GM03348 (cell line): ENCODE results near the gene GGT5.
"Not testable (repeated sequence)": the region's sequence is repeated elsewhere in the genome, so short reads cannot be mapped to it uniquely, and the experiment has no call there.

Experiments used
- DNase-seq: peaks from one replicate; pipeline ENCODE4 v3.0.0; 2012; ENCODE audit warnings: low spot score

GGT5 gene

DNA sequence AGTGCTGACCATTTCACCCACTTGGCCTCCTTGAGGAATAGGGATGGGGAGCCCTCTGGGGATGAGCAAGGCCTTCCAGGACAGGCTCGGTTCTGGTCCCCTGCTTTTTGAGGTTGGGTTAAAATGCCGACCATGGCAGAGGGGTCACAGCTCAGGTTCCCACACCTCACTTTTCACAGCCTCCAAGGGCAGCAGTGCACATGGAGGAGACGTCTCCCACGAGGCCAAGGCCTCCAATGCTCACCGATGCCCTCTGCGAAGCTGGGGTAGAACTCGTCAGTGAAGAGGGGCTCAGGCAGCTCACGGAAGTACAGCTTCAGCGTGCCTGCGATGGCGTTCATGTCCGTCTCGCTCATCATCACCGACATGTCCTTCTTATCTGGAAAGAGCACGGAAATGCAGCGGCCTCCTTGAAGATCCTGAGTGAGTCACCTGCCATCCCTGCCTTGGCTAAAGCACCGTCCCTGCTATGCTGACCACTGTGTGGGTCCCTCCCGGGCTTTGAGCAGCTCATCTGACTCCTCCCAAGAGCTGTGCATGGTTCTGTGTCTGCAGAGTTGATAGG lies 17.4 kb upstream of the GGT5 start:
- DNase-seq, result not testable (repeated sequence)

DNA sequence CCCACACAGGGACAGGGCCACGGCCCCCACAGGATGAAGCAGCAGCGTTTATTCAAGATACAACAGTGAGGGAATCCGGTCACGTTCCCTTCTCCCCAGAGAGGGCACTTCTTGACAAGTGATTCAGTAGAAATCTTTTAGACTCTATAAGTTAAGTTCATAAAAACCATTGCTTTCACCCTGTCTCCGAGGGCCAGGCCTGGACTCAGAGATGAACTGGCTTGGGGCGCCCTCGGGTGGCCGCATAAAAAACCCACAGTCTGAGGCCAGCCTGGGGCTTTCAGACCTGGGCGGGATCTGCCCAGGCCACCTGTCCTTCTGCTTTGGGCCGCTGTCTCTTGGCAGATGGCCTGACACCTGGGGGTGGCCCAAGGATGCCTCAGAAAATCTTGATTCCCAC lies 14.6 kb upstream of the GGT5 start:
- DNase-seq, result peak; percentile 33

DNA sequence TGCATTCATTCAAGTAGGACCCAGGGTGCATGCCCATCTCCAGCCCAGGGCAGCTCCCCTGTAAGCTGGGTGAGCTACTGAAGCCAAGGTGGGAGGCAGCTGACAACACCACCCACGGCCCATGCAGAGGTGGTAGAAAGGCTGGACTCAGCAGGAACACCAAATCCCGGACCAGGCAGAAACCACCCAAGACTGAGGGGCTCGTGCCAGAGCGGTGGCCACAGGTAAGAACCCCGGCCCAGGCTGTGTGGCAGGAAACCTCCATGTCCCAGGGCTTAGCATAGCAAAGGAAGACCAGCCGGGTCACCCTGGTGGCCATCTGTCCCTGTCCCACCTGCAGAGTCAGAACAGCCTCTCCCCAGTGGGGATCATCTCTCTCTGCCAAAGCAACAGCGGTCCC lies 11.9 kb upstream of the GGT5 start:
- DNase-seq, result not testable (repeated sequence)

DNA sequence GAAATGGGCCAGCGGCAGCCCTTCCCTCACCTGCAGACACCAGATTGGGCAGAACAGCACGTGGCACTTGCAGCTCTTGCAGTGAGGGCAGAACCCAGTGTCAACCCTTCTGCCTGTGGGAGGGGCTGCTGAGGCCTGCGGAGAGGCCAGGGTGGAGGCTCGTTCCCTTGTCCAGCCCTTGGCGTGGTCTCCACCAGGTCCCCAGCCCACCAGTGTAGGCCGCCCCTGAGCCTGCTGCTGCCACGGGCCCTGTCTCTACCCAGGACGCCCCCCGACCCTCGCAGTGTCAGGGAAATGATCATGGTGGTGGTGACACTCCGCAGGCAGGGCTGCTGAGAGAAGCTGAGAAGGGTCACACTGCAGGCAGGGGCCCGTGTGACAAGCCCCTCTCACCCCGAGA lies 11.3 kb upstream of the GGT5 start:
- not testable (repeated sequence) for DNase-seq

DNA sequence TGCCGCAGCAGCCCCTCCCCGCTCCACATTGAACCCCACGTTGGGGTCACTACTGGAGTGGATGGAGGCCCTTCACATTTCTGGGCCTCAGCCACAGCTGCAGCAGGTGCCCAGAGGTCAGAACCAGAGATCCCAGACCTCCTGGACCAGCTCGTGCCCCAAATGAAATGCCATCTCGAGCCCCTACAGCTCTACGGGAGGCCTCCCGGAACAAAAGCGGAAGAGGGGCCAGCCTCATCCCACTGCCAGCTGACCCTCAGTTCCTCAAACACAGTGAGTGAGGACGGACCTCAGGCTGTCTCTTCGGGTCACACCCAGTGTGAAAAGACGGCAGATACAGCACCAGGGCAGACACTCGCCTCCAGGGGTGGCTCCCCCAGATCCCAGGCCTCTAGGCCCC lies 8.2 kb upstream of the GGT5 start:
- DNase-seq, result not testable (repeated sequence)

DNA sequence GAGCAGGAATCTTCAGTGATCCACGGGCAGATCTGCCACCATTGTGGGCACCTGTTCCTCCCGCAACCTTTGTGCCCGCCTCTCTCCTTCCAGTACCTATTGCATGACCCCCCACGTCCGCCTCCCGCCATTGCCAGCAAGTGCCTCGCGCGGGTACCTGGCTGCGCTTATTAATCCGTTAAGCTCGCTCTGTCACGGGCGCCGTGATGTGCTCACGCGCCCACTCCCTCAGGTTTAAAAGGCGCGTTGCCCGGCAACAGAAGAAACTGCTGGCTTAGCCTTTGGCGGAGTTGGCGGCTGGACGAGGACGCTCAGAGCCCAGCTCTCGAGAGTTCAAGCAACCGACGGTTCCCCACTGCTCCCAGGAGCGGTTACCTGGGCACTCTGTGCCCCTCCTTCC lies 6.4 kb upstream of the GGT5 start:
- not testable (repeated sequence) for DNase-seq

DNA sequence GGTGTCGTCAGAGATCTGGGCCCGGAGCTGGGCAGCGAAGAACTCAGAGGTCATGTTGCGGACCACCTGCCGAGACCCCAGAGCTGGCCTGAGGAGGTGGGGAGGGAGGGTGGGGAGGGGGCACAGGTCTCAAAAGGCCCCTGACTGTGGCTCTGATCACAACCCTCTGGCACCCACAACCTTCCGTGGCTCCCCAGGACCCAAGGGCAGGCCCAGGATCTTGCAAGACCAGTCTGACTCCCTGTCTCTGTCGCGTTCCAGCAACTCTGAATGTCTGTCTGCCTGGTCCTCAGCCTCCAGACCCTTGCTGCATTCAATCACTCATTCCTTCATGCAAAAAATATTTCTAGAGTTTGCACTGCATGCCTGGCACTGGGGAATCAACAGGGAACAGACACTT lies 4.5 kb upstream of the GGT5 start:
- not testable (repeated sequence) for DNase-seq

DNA sequence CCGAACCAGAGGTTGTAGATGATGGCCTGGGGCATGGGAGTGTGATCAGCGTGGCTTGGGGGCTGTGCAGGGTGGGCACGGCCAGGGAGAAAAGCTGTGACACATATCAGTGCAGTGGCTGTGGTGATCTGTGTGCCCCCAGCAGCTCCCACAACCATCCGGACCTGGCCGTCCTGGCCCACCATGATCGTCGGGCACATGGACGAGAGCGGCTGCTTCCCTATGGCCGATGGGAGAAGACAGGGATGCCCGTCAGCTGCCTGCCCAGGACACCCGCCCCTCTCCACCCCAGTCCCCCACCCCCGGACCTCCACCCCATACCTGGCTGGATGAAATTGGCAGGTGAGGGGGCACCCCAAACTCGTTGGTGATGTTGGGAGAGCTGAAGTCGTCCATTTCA lies 3.7 kb upstream of the GGT5 start:
- DNase-seq, result not testable (repeated sequence)

DNA sequence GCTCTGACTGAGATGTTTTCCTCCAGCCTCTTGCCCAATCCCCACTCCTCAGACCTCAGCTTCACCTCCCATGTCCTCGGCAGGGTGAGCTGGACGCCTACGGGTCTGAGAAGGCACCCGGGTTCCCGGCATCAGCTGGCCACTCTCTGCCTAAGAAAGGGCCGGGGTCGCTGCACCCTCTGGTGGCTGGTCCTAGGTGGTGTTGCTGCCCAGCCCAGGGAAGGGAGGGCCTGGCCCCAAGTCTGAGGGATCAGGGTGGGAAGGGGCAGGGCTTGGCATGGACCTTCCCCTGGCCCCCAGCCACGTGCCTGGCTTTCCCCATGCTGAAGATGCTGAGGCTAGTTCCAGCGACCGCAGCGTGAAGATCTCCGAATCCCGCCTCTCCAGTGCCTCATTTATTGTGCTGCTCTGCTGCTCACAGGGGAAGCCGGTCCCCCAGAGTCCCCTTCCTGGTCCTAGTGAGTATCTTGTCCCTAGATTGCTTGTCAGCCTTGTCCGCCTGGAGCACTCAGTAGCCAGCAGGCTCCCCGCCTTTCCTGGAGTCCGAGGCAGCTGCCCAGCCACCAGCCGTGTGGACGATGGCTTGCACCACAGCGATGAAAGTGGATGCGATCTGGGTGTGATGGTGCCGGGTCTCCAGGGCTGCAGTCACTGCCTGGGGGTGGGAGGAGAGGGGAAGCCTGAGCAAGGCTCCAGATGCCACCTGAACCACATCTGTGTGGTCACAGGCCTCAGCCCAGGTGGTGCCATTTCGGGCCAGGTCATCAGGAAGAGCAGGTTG lies 2.9 kb upstream of the GGT5 start:
- peak; percentile 94 for DNase-seq

DNA sequence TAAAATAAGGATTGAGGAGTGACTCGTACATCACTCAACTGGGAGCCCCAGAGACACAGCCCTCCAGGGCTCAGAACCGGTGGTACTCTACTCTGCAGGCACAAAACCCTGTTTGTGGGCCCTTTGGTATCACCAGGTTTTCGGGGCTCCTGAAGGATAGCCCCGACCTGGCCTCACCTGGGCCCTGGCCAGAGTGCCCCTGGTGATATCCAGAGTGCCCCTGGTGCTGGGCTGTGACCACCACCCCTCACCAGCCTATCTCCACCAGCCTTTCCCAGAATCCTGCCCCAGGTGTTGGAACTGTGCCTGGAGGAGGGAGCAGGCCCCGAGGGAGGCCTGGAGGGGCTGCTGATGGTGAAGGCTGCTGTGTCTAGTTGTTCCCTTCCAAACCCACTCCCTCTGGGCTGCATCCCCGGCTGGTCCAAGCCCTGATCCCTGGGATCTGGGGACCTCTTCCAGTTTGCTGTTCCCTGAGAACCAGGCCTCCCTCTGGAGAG lies 2.2 kb upstream of the GGT5 start:
- DNase-seq, result no peak

DNA sequence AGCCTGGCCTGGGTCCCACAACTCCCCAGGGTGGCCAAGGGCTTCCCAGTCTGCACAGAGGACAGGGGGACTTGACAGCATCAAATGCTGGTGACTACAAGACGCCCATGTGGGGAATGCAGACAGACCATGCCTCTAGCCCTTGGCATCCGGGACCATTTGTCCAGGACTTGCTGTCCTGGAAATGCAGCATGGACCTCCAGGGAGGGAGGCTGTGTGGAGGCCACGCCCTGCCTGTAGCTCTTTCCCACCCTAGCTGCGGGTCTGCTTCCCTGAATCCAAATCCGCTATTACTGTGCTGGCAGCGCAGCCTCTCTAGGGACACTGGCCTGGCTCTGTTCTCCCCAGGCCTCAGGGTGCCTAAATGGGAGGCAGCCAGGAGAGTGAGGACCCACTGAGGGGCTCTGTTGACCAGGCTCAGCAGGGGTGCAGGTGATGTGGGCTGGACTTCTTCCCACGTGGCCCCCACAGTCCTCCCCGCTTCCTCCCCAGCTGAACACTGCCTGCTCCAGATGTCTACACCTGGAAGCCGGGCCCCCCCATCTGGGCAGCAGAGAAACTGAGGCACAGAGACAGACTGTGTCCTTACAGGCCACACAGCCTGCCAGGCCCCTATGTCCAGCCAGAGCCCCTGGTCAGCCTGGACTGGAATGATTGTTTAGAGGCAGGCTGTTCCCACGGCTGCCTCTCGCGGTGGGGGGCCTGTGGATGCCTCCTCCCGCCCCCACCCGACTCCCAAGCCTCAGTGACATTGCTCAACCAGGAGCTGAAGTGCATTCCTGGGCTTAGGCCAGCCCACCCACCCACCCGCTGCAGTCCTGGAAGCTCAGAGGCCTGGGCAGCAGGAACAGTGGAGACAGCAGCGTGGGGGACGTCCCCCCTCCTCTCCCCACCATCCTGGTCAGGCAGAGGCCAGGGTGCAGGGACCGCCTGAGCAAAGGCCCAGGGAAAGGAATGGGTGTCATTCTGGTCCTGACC lies 991 bp upstream of the GGT5 start:
- peak; percentile 30 for DNase-seq

DNA sequence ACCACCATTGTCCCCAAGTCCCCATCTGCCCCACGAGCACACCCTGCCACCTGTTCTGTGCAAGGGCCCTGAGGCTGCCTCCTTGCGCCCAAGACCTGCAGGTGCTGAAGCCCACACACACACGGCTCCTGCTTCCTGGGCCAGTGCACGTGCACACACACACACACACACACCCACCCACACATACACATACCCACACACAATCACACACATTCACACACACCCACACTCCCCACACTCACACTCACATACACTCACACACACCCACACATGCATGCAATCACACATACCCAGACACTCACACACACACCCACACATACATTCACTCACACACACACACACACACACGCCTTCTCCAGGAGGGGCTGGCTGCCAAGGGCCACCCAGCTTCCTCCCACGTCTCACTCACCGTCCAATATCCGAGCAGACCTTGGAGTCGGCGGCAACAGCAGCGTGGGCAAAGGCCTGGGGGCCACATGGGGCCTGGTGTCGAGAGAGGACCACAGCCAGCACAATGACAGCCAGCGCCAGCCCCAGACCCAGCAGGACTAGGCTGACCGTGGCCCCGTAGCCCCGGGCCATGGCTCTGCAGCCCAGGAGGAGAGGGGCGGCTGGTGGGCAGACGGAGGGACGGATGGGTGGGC lies 616 bp downstream of the GGT5 start:
- peak; percentile 0 for DNase-seq

DNA sequence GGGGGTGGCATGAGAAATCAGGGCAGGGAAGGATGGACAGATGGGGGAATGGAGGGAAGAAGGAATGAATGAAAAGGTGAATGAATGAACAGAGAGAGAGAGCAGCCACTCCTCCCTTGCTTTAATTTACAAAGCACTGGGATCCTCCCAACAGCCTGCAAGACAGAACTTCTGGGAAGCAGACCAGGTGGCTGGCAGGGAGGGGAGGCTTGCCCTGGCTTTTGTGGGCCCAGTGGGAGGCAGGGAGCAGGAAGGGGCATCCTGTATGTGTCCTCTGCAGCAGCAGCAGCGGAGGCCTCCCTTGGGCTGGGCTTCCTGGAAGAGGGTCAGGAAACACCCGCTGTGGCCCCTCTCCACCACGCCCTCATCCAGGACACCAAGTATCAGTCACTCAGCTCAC lies 1.5 kb downstream of the GGT5 start:
- DNase-seq, result peak; percentile 1

DNA sequence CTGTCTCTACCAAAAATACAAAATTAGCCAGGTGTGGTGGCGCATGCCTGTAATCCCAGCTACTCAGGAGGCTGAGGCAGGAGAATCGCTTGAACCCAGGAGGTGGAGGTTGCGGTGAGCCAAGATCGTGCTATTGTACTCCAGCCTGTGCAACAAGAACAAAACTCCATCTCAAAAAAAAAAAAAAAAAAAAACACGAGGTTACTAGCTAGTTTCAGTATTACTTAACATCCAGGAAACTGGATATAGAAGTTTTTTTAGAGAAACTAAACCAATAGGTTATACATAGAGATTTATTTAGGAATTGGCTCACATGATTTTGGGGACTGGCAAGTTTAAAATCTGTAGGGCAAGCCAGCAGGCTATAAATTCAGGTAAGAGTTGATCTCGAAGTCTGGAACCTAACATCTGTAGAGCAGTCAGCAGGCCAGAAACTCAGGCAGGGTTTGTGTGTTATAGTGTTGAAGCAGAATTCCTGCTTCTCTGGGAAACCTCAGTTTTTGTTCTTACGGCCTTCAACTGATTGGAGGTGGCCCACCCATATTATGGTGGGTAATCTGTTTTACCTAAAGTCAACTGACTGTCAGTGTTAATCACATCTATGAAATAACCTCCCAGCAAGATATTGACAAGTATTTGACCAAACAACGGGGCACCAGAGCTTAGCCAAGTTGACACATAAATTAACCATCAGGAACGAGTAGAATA lies 3.7 kb downstream of the GGT5 start:
- not testable (repeated sequence) for DNase-seq

DNA sequence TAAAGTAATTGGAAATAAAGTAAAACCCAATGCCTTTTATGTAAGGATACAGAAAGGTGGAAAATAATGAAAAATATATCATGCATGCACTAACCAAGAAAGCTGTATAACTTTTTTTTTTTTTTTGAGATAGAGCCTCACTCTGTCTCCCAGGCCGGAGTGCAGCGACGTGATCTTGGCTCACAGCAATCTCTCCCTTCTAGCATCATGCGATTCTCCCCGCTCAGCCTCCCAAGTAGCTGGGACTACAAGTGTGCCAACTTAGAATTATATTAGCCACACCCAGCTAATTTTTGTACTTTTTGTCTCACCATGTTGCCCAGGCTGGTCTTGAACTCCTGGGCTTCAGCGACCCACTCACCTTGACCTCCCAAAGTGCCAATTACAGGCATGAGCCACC lies 4.5 kb downstream of the GGT5 start:
- DNase-seq, result no peak

DNA sequence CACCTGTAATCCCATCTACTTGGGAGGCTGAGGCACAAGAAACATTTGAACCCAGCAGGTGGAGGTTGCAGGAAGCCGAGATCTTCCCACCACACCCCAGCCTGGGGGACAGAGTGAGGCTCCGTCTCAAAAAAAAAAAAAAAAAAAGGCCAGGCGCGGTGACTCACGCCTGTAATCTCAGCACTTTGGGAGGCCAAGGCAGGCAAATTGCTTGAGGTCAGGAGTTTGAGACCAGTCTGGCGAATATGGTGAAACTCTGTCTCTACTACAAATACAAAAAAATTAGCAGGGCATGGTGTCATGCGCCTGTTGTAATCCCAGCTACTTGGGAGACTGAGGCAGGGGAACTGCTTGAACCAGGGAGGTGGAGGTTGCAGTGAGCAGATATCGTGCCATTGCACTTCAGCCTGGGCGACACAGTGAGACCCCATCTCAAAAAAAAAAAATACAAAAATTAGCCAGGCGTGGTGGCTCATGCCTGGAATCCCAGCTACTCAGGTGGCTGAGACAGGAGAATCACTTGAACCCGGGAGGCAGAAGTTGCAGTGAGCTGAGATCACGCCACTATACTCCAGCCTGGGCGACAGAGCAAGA lies 6.7 kb downstream of the GGT5 start:
- not testable (repeated sequence) for DNase-seq

DNA sequence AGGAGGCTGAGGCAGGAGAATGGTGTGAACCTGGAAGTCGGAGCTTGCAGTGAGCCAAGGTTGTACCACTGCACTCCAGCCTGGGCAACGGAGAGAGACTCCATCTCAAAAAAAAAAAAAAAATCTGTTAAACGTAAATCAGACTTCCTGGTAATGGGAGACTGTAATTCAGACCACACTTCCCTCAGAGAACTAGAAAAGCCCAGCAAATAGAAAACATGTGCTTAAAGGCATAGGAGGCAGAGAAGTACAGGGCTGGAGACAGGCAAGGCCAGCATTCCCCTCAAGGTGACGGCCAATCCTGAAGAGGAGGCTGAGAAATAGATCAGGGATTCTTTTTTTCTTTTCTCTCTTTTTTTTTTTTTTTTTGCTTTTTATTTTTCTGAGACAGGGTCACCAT lies 8.2 kb downstream of the GGT5 start:
- no peak for DNase-seq

DNA sequence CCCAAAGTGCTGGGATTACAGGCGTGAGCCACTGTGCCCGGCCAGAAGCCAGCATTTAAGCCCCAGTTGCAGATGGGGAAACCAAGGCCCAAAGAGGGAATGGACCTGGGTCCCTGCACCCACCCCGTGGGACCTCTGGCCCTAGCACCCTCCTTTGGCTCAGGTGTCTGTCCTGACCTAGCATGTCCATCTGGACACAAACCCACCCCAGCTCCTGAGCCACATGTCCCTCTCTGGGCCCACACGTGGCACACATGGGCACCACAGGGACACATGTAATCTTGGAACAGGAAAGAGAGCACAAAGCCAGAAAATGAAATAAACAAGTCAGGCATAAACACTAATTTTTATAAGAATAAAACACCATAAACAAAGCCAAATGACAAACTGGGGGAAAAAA lies 9.6 kb downstream of the GGT5 start:
- no peak for DNase-seq

DNA sequence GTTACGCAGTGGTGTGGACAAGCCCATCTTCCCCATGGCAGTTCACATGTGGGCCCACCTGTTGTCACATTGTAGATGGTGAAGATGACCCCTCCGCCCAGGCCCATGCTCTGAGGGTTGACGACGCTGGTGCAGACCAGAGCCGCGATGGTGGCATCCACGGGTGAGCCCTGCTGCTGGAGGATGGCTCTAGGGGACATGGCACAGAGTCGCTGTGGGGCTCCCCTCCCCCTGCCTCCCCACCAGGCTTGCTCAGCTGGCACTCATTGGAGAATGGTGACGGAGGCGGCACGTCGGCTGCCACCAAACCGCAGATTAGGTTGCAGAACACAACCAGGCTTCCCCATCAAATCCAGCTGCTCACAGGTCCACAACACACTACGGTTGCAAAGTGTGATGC lies 11.1 kb downstream of the GGT5 start:
- no peak for DNase-seq

DNA sequence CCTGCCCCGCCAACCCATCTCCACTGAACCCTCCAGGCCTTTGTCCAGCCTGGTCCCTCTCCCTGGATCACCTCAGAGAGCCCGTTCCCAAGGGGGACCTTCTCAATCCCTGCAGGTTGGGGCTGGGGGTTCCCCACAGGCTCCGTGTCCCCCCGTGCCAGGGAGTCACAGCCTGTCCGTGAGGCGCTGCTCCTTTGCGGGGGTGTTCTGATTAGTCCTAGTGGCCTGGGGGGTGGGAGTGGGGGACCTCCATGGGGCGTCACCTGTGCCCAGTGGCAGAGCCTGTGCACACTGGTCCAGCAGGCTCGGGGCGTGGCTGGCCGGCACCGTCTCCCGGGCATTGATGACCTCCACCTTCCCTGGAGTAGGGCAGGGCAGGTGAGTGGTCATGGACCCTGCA lies 11.6 kb downstream of the GGT5 start:
- no peak for DNase-seq

DNA sequence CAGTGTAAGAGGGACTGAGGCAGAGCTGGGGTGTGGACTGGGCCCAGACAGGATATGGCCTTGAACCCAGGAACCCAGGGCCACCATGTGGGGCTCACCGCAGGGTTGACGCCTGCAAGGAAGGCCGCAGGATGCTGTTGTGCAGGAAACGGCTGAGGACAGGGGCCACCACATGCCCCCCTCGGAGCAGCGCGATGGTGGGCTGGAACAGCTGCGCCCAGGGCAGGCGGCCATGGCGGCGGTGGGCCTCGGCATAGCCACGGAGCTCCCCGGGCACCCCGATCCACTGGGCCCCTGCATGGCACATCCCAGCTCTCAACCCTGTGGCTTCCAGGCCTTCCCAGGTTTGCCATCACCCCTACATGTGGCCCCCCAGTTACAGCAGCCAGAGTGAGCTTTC lies 12.2 kb downstream of the GGT5 start:
- no peak for DNase-seq
